ENCODE data around the gene OR1N1. TPM values are rescaled to one million over a fixed set of nuclear protein-coding genes. Genes with fewer than 3 reads are reported as not detected.
"Not testable (repeated sequence)": the region's sequence is repeated elsewhere in the genome, so short reads cannot be mapped to it uniquely, and the experiment has no call there.

Gene OR1N1
- total RNA-seq, 4 donors from 2014 or later: not detected

DNA sequence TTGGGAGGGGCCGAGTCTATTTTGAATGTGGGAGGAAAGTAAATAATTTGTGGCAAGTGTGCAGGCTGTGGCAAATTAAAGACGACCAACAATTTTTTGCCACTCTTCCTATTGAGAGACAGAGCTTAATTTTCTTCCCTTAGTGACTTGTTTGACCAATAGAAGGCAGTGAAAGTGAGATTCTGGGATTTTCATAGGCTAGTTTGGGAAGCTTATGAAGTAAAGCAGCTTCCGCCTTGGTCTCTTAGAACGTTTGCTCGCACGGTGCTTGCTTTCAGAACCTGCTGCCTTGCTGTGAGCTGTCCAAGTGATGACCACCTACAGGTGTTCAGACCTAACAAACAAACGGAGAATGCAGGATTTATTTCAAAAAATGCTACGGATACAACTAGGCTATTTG lies 19.1 kb upstream of the OR1N1 start:
- ATAC-seq (ENCODE audit: low FRiP score) (no peak), DNase-seq (ENCODE audit: low spot score) (no peak)
- TF ChIP-seq, protein P1, sequence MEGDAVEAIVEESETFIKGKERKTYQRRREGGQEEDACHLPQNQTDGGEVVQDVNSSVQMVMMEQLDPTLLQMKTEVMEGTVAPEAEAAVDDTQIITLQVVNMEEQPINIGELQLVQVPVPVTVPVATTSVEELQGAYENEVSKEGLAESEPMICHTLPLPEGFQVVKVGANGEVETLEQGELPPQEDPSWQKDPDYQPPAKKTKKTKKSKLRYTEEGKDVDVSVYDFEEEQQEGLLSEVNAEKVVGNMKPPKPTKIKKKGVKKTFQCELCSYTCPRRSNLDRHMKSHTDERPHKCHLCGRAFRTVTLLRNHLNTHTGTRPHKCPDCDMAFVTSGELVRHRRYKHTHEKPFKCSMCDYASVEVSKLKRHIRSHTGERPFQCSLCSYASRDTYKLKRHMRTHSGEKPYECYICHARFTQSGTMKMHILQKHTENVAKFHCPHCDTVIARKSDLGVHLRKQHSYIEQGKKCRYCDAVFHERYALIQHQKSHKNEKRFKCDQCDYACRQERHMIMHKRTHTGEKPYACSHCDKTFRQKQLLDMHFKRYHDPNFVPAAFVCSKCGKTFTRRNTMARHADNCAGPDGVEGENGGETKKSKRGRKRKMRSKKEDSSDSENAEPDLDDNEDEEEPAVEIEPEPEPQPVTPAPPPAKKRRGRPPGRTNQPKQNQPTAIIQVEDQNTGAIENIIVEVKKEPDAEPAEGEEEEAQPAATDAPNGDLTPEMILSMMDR (IDR thresholded peaks at IDR 0.05): no peak

DNA sequence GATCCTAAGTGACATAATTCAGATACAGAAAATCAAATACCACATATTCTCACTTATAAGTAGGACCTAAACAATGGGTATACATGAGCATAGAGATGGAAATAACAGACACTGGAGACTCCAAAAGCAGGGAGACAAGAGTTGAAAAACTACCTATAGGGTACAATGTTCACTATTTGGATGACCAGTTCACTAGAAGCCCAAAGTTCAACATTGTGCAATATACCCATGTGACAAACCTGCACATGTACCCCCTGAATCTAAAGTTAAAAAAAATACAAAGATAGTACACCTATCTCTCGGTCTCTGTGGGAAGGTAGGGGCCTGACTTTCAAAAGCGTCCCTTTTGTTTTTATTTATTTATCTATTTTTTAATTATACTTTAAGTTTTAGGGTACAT lies 11.7 kb upstream of the OR1N1 start:
- no peak for DNase-seq (ENCODE audit: low spot score)
- TF ChIP-seq, protein P1 (IDR thresholded peaks at IDR 0.05): no peak
- ATAC-seq (ENCODE audit: low FRiP score): no peak

DNA sequence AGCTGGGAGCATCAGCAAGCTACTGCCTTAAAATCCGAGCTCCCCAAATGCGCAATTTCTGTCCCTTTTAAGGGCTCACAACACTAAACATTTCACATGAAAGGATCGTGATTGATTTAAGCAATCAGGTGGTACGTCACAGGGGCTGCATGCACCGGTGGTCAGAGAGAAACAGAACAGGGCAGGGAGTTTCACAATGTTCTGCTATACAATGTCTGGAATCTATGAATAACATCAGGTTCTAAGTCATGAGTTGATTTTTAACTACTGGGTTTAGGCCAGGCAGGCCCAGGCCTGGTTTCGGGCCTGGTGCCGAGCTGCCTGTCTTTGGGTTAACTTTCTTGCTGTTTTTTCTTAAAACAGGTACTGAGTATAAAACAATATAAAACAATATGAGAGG lies 10.0 kb upstream of the OR1N1 start:
- not testable (repeated sequence) for ATAC-seq (ENCODE audit: low FRiP score); DNase-seq (ENCODE audit: low spot score)

DNA sequence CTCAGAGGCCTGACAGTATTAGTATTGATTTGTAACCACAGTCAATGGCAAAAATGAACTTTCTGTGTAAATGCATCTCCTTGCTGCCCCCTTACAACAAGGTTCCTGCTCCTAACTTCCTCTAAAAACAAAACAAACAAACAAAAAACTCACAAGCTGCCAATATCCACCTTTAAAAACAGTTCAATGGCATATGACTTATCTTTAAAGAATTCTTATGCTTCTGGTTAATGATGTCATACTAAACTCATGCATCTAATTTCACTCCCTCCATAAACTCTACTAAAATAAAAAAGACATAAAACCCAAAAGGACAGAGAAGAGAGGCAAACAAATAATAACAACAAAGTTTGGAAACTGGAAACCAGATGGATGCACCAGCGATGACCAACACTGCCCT lies 9.0 kb upstream of the OR1N1 start:
- TF ChIP-seq, protein P1 (IDR thresholded peaks at IDR 0.05): no peak
- ATAC-seq (ENCODE audit: low FRiP score): no peak

DNA sequence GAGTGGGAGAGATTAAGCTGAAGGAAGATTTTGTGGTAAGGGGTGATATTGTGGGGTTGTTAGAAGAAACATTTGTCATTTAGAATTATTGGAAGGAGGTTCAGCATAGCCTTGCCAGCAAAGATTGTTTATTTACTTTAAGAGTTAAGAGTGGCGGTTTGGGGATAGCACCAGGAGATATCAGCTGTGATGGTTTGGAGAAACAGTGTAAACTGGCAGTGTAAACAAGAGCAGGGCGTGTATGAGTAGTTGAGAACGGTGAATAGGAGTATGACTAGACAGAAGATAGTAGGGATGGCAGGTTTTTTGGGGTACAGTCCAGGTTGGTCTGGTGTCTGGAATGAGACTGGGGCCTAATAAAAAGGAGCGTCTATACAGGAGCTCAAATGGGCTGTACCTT lies 4.1 kb upstream of the OR1N1 start:
- not testable (repeated sequence) for DNase-seq (ENCODE audit: low spot score); ATAC-seq (ENCODE audit: low FRiP score)

More for the DNA sequence above, 9.0 kb upstream of the OR1N1 start:
- DNase-seq (ENCODE audit: low spot score): no peak

DNA sequence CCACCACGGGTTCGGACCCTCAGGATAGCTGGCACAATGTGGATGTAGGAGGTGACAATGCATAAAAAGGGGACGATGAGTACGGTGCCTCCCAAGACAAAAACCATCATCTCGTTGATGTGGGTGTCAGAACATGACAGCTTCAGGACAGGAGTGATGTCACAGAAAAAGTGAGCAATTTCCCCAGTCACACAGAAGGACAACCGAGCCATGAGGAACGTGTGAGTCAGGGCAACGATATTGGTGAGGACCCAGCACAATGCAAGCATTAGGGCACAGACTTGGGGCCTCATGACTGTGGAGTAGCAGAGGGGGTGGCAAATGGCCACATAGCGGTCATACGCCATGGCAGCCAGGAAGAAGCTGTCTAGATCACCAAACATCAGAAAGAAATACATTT lies 491 bp downstream of the OR1N1 start:
- TF ChIP-seq, protein P1 (IDR thresholded peaks at IDR 0.05): no peak
- DNase-seq (ENCODE audit: low spot score): no peak
- no peak for ATAC-seq (ENCODE audit: low FRiP score)

DNA sequence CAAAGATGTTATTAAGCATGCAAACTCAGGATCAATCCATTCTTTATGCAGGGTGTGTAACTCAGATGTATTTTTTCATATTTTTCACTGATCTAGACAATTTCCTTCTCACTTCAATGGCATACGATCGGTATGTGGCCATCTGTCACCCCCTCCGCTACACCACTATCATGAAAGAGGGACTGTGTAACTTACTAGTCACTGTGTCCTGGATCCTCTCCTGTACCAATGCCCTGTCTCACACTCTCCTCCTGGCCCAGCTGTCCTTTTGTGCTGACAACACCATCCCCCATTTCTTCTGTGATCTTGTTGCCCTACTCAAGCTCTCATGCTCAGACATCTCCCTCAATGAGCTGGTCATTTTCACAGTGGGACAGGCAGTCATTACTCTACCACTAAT lies 7.7 kb downstream of the OR1N1 start:
- ATAC-seq (ENCODE audit: low FRiP score) (no peak), DNase-seq (ENCODE audit: low spot score) (no peak)
- TF ChIP-seq, protein P1 (IDR thresholded peaks at IDR 0.05): no peak

DNA sequence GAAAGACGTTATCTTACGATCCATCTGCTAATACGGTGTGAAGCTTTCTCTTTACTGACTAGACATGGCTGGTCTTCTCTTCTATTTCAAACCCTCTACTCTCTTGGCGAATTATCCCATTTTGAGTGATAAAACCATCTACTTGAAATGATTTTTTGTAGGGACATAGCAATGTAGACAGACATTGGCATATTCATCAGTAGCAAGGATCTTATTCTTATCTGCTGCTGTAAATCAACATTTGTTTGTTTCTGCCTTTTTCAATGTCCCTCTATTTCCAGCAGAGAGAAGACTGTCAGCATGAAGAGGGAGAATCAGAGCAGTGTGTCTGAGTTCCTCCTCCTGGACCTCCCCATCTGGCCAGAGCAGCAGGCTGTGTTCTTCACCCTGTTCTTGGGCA lies 8.3 kb downstream of the OR1N1 start, which contains the start of gene OR1J4:
Gene OR1J4 (plus strand): TSS at position 301 of the 400 bp plus-strand sequence. CDS start 0 bp downstream, at position 301.
- DNase-seq (ENCODE audit: low spot score) (no peak), ATAC-seq (ENCODE audit: low FRiP score) (no peak)
- TF ChIP-seq, protein P1 (IDR thresholded peaks at IDR 0.05): no peak
